Uterus (tissue), 2 donors: ENCODE measurements around the gene GRIK2.

Experiments
- CTCF ChIP-seq, 4 experiments: fragments of 200-600 bp in 2 of 4; fragments of 450-650 bp in 2 of 4; sonication (generic) in 2 of 4; IDR thresholded peaks; one replicate each; pipeline ENCODE4 v1.5.1; 2016 to 2019; ENCODE audit warnings: antibody characterized with exemption in 4 of 4, mild to moderate bottlenecking in 2 of 4, moderate library complexity in 1 of 4
- POLR2A ChIP-seq, 2 donors: fragments of 450-650 bp; IDR thresholded peaks; one replicate each; pipeline ENCODE4 v1.6.1; 2016; ENCODE audit warnings: antibody characterized with exemption in 2 of 2, mild to moderate bottlenecking in 1 of 2, moderate library complexity in 1 of 2

DNA sequence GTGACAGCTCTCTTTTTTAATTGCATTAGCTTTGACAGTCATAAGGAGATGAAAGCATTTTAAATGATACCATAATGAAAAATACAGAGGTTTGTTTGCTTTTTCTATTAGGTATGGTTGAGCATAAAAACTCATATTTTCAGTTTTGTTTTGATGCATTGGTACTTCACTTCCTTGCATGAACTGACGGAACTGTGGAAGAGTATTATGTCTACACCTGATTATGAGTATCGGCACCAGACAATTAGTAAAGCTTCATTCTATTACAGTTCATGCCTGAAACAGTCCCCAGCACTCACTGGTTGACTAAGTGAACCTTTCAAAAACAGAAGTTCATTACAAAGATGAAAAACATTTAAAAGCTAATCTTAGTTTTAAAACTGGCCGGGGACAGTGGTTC, 593.0 kb downstream of the GRIK2 start:
- TF ChIP-seq CTCF (IDR thresholded peaks at IDR 0.05) (no peak), POLR2A (IDR thresholded peaks at IDR 0.05) (no peak)
